ENCODE data around the gene MTMR3.

GRCh38 chr22:30054764-30055069 is 171.7 kb downstream of the MTMR3 start:
- TF ChIP-seq CTCF (IDR thresholded peaks at IDR 0.05; ENCODE audit: low read depth, low read length, missing input control), result no peak
- TF ChIP-seq, protein P1, sequence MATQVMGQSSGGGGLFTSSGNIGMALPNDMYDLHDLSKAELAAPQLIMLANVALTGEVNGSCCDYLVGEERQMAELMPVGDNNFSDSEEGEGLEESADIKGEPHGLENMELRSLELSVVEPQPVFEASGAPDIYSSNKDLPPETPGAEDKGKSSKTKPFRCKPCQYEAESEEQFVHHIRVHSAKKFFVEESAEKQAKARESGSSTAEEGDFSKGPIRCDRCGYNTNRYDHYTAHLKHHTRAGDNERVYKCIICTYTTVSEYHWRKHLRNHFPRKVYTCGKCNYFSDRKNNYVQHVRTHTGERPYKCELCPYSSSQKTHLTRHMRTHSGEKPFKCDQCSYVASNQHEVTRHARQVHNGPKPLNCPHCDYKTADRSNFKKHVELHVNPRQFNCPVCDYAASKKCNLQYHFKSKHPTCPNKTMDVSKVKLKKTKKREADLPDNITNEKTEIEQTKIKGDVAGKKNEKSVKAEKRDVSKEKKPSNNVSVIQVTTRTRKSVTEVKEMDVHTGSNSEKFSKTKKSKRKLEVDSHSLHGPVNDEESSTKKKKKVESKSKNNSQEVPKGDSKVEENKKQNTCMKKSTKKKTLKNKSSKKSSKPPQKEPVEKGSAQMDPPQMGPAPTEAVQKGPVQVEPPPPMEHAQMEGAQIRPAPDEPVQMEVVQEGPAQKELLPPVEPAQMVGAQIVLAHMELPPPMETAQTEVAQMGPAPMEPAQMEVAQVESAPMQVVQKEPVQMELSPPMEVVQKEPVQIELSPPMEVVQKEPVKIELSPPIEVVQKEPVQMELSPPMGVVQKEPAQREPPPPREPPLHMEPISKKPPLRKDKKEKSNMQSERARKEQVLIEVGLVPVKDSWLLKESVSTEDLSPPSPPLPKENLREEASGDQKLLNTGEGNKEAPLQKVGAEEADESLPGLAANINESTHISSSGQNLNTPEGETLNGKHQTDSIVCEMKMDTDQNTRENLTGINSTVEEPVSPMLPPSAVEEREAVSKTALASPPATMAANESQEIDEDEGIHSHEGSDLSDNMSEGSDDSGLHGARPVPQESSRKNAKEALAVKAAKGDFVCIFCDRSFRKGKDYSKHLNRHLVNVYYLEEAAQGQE (IDR thresholded peaks at IDR 0.05), result no peak
- no peak for TF ChIP-seq TAF1 (conservative IDR thresholded peaks at IDR 0.05)
- no peak for TF ChIP-seq ZBTB33 (IDR thresholded peaks at IDR 0.05)
- TF ChIP-seq RAD21 (IDR thresholded peaks at IDR 0.05), result no peak
- no peak for TF ChIP-seq JUND (IDR thresholded peaks at IDR 0.05)
- no peak for TF ChIP-seq MAX (IDR thresholded peaks at IDR 0.05)
- no peak for TF ChIP-seq EGR1 (IDR thresholded peaks at IDR 0.05; ENCODE audit: low read depth in 2 of 2)
- no peak for TF ChIP-seq GABPA (IDR thresholded peaks at IDR 0.05 in 1 of 2, conservative IDR thresholded peaks at IDR 0.05 in 1 of 2)
- no peak for TF ChIP-seq RXRA (IDR thresholded peaks at IDR 0.05)
- TF ChIP-seq, protein P2, sequence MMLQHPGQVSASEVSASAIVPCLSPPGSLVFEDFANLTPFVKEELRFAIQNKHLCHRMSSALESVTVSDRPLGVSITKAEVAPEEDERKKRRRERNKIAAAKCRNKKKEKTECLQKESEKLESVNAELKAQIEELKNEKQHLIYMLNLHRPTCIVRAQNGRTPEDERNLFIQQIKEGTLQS (IDR thresholded peaks at IDR 0.05), result no peak
- TF ChIP-seq FOXA1 (IDR thresholded peaks at IDR 0.05), result no peak
